ENCODE measurements around the gene CAMSAP1. TPM values are rescaled to one million over a fixed set of nuclear protein-coding genes. Genes with fewer than 3 reads are reported as not detected.

Gene CAMSAP1
- total RNA-seq, 1 experiment from 2014 or later: 52.7 TPM

- Histone ChIP-seq H3K79me2 (ENCODE audit: insufficient read depth, low read length) (0 out of 2 replicates have a peak, but pooled peaks cover 1% of the 10 kb centered on the region), H3K9ac (ENCODE audit: extremely low read depth, insufficient read length, low read length) (no peak overlapping the region), H2BK120ac (ENCODE audit: low read depth, low read length, poor library complexity, severe bottlenecking) (no peak overlapping the region), H2BK5ac (ENCODE audit: insufficient read length, low read length) (no peak overlapping the region), H4K5ac (ENCODE audit: insufficient read length, low read depth, low read length) (no peak overlapping the region), H4K8ac (replicated peaks; ENCODE audit: insufficient read length, low read depth, low read length) (no peak overlapping the region), H3T11ph (ENCODE audit: low read length) (no peak overlapping the region), H3K4me1 (ENCODE audit: insufficient read depth, low read length) (no peaks in the 10 kb centered on the region), H2BK15ac (ENCODE audit: low read depth, low read length) (no peak overlapping the region), H2BK20ac (ENCODE audit: low read depth, low read length, poor library complexity, severe bottlenecking) (no peak overlapping the region), H4K20me1 (ENCODE audit: control insufficient read depth, insufficient read depth, insufficient read length) (no peaks in the 10 kb centered on the region), H3K4me2 (ENCODE audit: insufficient read depth, insufficient read length, low read length) (no peak overlapping the region), H3K4ac (ENCODE audit: low read depth, low read length) (no peak overlapping the region), H3K23me2 (ENCODE audit: insufficient read length, low read depth, low read length, poor library complexity, severe bottlenecking) (no peaks in the 10 kb centered on the region), H2AFZ (ENCODE audit: low read length) (no peak overlapping the region), H3K14ac (ENCODE audit: insufficient read depth, low read length) (no peak overlapping the region), H3K27ac (ENCODE audit: insufficient read length, low read depth, low read length) (no peak overlapping the region), H3K23ac (ENCODE audit: insufficient read length, low read depth, low read length) (no peak overlapping the region), H3K79me1 (ENCODE audit: insufficient read depth, low read depth, low read length, poor library complexity, severe bottlenecking) (no peaks in the 10 kb centered on the region), H3K56ac (ENCODE audit: insufficient read length, low read depth, low read length) (no peak overlapping the region), H2AK5ac (ENCODE audit: insufficient read length, low read length) (no peak overlapping the region), H4K91ac (ENCODE audit: insufficient read length, low read depth, low read length) (no peak overlapping the region), H3K9me3 (ENCODE audit: control insufficient read depth, low read depth, low read length) (no peaks in the 10 kb centered on the region), H3K18ac (ENCODE audit: insufficient read length, low read depth, low read length) (no peak overlapping the region), H2BK12ac (ENCODE audit: insufficient read length, low read depth, low read length) (no peak overlapping the region), H3K27me3 (ENCODE audit: insufficient read depth, low read length) (no peaks in the 10 kb centered on the region)
- TF ChIP-seq CTCF (conservative IDR thresholded peaks at IDR 0.05): no peak
- Mint-ChIP-seq H3K4me3 (no peak overlapping the region), H3K27me3 (ENCODE audit: low read depth) (no peaks in the 10 kb centered on the region), H3K27ac (peak overlapping the region in 2 of 3 experiments; percentile 0 to 6; a peak in 2 of 7 replicates), H3K4me1 (no peaks in the 10 kb centered on the region), H3K9me3 (no peaks in the 10 kb centered on the region), H3K36me3 (ENCODE audit: insufficient read depth in 1 of 3, low read depth in 3 of 3) (peaks cover 31 to 77% (median 76%) of the 10 kb centered on the region in 3 experiments)
- WGBS (ENCODE audit: extremely low coverage, insufficient read length, low lambda C conversion rate): no CpG with 5 or more reads among the region's 4 CpGs
- DNase-seq: no peak
These were observed 41.6 kb upstream of the CAMSAP1 start for GRCh38 chr9:135948968-135949367.

Data from H9 (cell line).